Muscle layer of duodenum (tissue), 2 donors: ENCODE data around the gene TNFAIP1.
"Not testable (repeated sequence)": the region's sequence is repeated elsewhere in the genome, so short reads cannot be mapped to it uniquely, and the experiment has no call there.

Experiments used
- H3K27ac ChIP-seq: one replicate; pipeline ENCODE4 v1.7.0; 2013; ENCODE audit warnings: mild to moderate bottlenecking, low read length
- H3K27me3 ChIP-seq: one replicate; pipeline ENCODE4 v1.7.0; 2013; ENCODE audit warnings: low read depth, mild to moderate bottlenecking, control low read depth, low read length
- H3K36me3 ChIP-seq, 2 donors: one replicate each; pipeline ENCODE4 v1.7.0; 2013; ENCODE audit warnings: low read length in 2 of 2, control low read depth in 1 of 2, mild to moderate bottlenecking in 1 of 2; ENCODE audit not compliant: insufficient read depth in 2 of 2, control insufficient read depth in 1 of 2
- H3K4me1 ChIP-seq, 2 donors: one replicate each; pipeline ENCODE4 v1.7.0; 2013; ENCODE audit warnings: low read length in 2 of 2, mild to moderate bottlenecking in 2 of 2, control low read depth in 1 of 2, moderate library complexity in 1 of 2; ENCODE audit not compliant: insufficient read depth in 2 of 2, control insufficient read depth in 1 of 2
- H3K4me3 ChIP-seq, 2 donors: one replicate each; pipeline ENCODE4 v1.7.0; 2013; ENCODE audit warnings: low read length in 2 of 2, low read depth in 1 of 2, mild to moderate bottlenecking in 1 of 2
- H3K9me3 ChIP-seq, 2 donors: one replicate each; pipeline ENCODE4 v1.7.0; 2013; ENCODE audit warnings: low read length in 2 of 2, control low read depth in 1 of 2, mild to moderate bottlenecking in 1 of 2; ENCODE audit not compliant: control insufficient read depth in 1 of 2
- donor health status: healthy.

TNFAIP1 gene

GRCh38 chr17:28335201-28335958 is at the start of gene TNFAIP1, which contains the start of gene IFT20:
Gene TNFAIP1 (plus strand): TSS chr17:28335761. CDS start chr17:28339522, 3,761 bp downstream.
Gene IFT20 (minus strand): TSS chr17:28335472. CDS start chr17:28331985, 3,487 bp downstream.
- no peaks in the 10 kb centered on the region for H3K27me3 ChIP-seq
- H3K4me1 ChIP-seq, result peaks cover 18 to 43% of the 10 kb centered on the region in 2 donors
- peak within 1 kb of the TSS; percentile 94 for H3K27ac ChIP-seq

DNA sequence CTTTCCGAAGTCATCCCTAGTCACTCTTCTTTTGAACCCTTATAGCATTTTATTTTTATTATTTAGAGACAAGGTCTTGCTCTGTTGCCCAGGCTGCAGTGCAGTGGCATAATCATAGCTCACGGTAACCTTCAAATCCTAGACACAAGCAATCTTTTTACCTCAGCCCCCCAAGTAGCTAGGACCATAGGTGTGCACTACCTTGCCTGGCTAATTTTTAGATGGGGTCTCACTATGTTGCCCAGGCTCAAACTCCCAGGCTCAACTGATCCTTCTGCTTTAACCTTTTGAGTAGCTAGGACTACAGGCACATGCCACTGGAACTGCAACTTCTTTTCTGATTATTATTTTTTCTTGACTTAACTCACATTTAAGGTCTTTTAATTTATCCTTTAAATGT is 49.6 kb upstream of the TNFAIP1 start:
- no peak overlapping the region for H3K27ac ChIP-seq
- H3K4me3 ChIP-seq, result no peak overlapping the region
- H3K9me3 ChIP-seq, result no peaks in the 10 kb centered on the region
- no peaks in the 10 kb centered on the region for H3K4me1 ChIP-seq
- H3K27me3 ChIP-seq, result no peaks in the 10 kb centered on the region
- no peaks in the 10 kb centered on the region for H3K36me3 ChIP-seq

More at GRCh38 chr17:28335201-28335958, at the start of gene TNFAIP1, which contains the start of gene IFT20:
- peaks cover 14 to 27% of the 10 kb centered on the region in 2 donors for H3K36me3 ChIP-seq
- H3K9me3 ChIP-seq, result no peaks in the 10 kb centered on the region
- peak within 1 kb of the TSS; percentile 74 to 89 for H3K4me3 ChIP-seq

DNA sequence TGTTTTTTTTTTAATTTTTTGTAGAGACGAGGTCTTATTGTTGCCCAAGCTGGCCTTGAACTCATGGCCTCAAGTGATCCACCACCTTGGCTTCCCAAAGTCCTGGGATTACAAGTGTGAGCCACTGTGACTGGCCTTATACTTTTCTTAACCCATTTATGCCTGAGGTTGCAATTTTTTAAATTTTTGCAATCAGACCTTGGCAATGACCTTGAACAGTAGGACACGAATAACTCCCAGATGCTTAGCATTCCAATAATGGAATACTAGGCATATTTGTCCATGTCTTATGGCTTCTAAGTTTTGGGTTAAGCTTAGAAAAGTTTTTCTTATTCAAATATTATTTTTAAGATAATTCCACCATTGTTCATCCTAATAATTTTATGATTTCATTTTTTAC is 44.9 kb upstream of the TNFAIP1 start:
- H3K9me3 ChIP-seq, result no peaks in the 10 kb centered on the region

DNA sequence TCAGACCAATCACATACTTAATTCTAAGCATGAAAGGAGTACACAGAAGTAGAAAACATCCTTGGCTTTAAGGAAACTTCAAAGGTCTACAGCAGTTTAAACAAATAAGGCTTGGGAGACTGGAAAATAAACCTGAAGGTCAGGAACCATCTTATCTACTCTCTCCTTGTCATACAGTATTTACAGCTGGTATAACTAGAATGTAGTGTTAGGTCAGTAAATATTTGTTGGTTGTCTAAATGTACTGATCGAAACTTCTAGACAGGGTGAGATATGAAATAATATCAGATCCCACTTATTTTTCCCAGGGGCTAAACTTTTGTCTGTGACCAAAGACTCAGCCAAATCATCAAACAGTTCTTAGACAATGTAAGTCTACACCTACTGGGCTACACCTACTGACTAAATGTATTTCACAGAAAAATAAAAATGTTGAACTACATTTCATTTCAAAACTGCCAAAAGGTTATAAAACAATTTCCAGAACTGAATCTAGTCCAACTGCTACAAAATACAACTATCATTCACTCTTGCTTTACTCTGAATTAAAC is 43.7 kb upstream of the TNFAIP1 start:
- Histone ChIP-seq H3K4me3 (no peak overlapping the region), H3K27ac (no peak overlapping the region), H3K9me3 (no peaks in the 10 kb centered on the region), H3K4me1 (no peaks in the 10 kb centered on the region), H3K36me3 (no peaks in the 10 kb centered on the region), H3K27me3 (no peaks in the 10 kb centered on the region)

More for the DNA sequence above, 44.9 kb upstream of the TNFAIP1 start:
- H3K4me3 ChIP-seq, result no peak overlapping the region
- H3K27ac ChIP-seq, result no peak overlapping the region
- H3K4me1 ChIP-seq, result no peaks in the 10 kb centered on the region
- no peaks in the 10 kb centered on the region for H3K27me3 ChIP-seq
- H3K36me3 ChIP-seq, result no peaks in the 10 kb centered on the region

GRCh38 chr17:28292878-28293277 is 42.7 kb upstream of the TNFAIP1 start:
- H3K4me1 ChIP-seq, H3K27ac ChIP-seq, H3K36me3 ChIP-seq, H3K27me3 ChIP-seq, H3K9me3 ChIP-seq, H3K4me3 ChIP-seq: not testable (repeated sequence)

GRCh38 chr17:28293994-28294393 is 41.6 kb upstream of the TNFAIP1 start:
- no peaks in the 10 kb centered on the region for H3K36me3 ChIP-seq

GRCh38 chr17:28295677-28296578 is 39.6 kb upstream of the TNFAIP1 start:
- H3K9me3 ChIP-seq, result no peaks in the 10 kb centered on the region
- no peaks in the 10 kb centered on the region for H3K27me3 ChIP-seq
- H3K4me1 ChIP-seq, result no peaks in the 10 kb centered on the region
- no peak overlapping the region for H3K4me3 ChIP-seq
- no peaks in the 10 kb centered on the region for H3K36me3 ChIP-seq
- H3K27ac ChIP-seq, result no peak overlapping the region

More at GRCh38 chr17:28293994-28294393, 41.6 kb upstream of the TNFAIP1 start:
- H3K9me3 ChIP-seq, result no peaks in the 10 kb centered on the region
- no peaks in the 10 kb centered on the region for H3K27me3 ChIP-seq
- H3K27ac ChIP-seq, result no peak overlapping the region
- no peaks in the 10 kb centered on the region for H3K4me1 ChIP-seq
- H3K4me3 ChIP-seq, result no peak overlapping the region

GRCh38 chr17:28298449-28298848 is 37.1 kb upstream of the TNFAIP1 start:
- no peaks in the 10 kb centered on the region for H3K36me3 ChIP-seq
- H3K27me3 ChIP-seq, result no peaks in the 10 kb centered on the region
- no peak overlapping the region for H3K4me3 ChIP-seq
- H3K27ac ChIP-seq, result no peak overlapping the region
- H3K9me3 ChIP-seq, result no peaks in the 10 kb centered on the region
- H3K4me1 ChIP-seq, result no peaks in the 10 kb centered on the region

DNA sequence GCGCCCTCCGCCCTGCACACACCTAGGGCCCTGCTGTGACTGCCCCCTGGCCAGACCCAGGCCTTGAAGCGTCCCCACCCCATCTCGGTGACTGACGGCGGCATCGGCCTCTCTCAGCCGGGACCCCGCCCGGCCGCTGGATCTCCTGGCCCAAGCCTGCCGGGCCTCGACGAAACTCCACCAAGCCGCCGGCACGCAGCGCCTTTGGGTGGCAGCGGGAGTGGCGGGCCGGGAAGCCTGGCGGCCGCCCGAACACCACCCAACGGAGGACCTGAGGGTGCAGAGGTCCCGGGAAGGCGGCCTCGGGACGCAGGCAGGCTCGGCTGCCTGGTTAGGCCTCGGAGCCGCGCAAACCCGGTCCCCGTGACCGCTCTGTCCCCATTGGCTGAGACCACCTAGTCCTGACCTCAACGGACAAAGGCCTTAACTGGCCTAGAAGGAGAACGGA is 28.6 kb upstream of the TNFAIP1 start:
- H3K4me1 ChIP-seq, result no peaks in the 10 kb centered on the region
- no peak overlapping the region for H3K4me3 ChIP-seq
- H3K27me3 ChIP-seq, result peaks cover 8% of the 10 kb centered on the region
- H3K36me3 ChIP-seq, result no peaks in the 10 kb centered on the region
- no peak overlapping the region for H3K27ac ChIP-seq
- H3K9me3 ChIP-seq, result no peaks in the 10 kb centered on the region

GRCh38 chr17:28313841-28314240 is 21.7 kb upstream of the TNFAIP1 start:
- Histone ChIP-seq H3K9me3 (no peaks in the 10 kb centered on the region), H3K27ac (no peak overlapping the region), H3K4me1 (peaks cover 0 to 10% of the 10 kb centered on the region in 2 donors), H3K36me3 (no peaks in the 10 kb centered on the region), H3K27me3 (no peaks in the 10 kb centered on the region), H3K4me3 (no peak overlapping the region)
